CD14-positive monocyte (primary cell): ENCODE data around the gene TCEAL4. TPM values are rescaled to one million over a fixed set of nuclear protein-coding genes. Genes with fewer than 3 reads are reported as not detected.

Source experiments
- DNase-seq, 3 donors: peaks; one replicate each; pipeline ENCODE4 v3.0.0-alpha.2; 2011 to 2022
- H2AFZ ChIP-seq: 2 replicates; pipeline ENCODE4 v1.6.0; 2012; ENCODE audit warnings: mild to moderate bottlenecking, low read depth, low read length, inconsistent platforms; ENCODE audit not compliant: insufficient read depth, poor library complexity, severe bottlenecking
- H3K27ac ChIP-seq, 2 donors: 1 replicate in 1 of 2; 2 replicates in 1 of 2; pipeline ENCODE4 v1.5.1; 2012 to 2013; ENCODE audit warnings: low read length in 2 of 2, control low read depth in 1 of 2, inconsistent platforms in 1 of 2, low read depth in 1 of 2, mild to moderate bottlenecking in 1 of 2
- H3K27me3 ChIP-seq, 2 donors: one replicate each; pipeline versions ENCODE4 v1.6.0 to v1.6.1; 2011 to 2013; ENCODE audit warnings: low read length in 2 of 2; ENCODE audit not compliant: control insufficient read depth in 2 of 2, insufficient read depth in 2 of 2
- H3K36me3 ChIP-seq, 2 donors: replicated peaks in 1 of 2; 1 replicate in 1 of 2; 2 replicates in 1 of 2; pipeline versions ENCODE4 v1.5.1 to v1.6.1; 2012 to 2013; ENCODE audit warnings: low read length in 2 of 2, control low read depth in 1 of 2, inconsistent platforms in 1 of 2, mild to moderate bottlenecking in 1 of 2; ENCODE audit not compliant: insufficient read depth in 2 of 2, control insufficient read depth in 1 of 2
- H3K4me1 ChIP-seq, 2 donors: 1 replicate in 1 of 2; 2 replicates in 1 of 2; pipeline versions ENCODE4 v1.5.1 to v1.6.1; 2012 to 2013; ENCODE audit warnings: low read length in 2 of 2, control low read depth in 1 of 2, inconsistent platforms in 1 of 2, mild to moderate bottlenecking in 1 of 2, moderate library complexity in 1 of 2; ENCODE audit not compliant: insufficient read depth in 2 of 2, control insufficient read depth in 1 of 2
- H3K4me2 ChIP-seq: replicated peaks from 2 replicates; pipeline ENCODE3; 2012; ENCODE audit warnings: low read length, moderate library complexity, mild to moderate bottlenecking; ENCODE audit not compliant: poor library complexity, severe bottlenecking; ENCODE audit errors: extremely low read depth
- H3K4me3 ChIP-seq, 3 experiments: fragments of 200-600 bp in 1 of 3; sonication (generic) in 1 of 3; replicated peaks in 1 of 3; 1 replicate in 2 of 3; 2 replicates in 1 of 3; pipeline ENCODE4 v1.5.1; 2011 to 2013; ENCODE audit warnings: low read length in 3 of 3, mild to moderate bottlenecking in 3 of 3, control low read depth in 2 of 3, low read depth in 2 of 3, inconsistent platforms in 1 of 3, moderate library complexity in 1 of 3
- H3K79me2 ChIP-seq: 2 replicates; pipeline ENCODE4 v1.6.0; 2012; ENCODE audit warnings: mild to moderate bottlenecking, control low read depth, inconsistent platforms, low read length, moderate library complexity; ENCODE audit not compliant: insufficient read depth
- H3K9ac ChIP-seq: 2 replicates; pipeline ENCODE4 v1.6.0; 2017; ENCODE audit warnings: low read length, mild to moderate bottlenecking; ENCODE audit not compliant: insufficient read depth, poor library complexity, severe bottlenecking
- H3K9me3 ChIP-seq, 2 donors: replicated peaks in 1 of 2; 1 replicate in 1 of 2; 2 replicates in 1 of 2; pipeline versions ENCODE4 v1.5.1 to v1.6.1; 2012 to 2013; ENCODE audit warnings: low read length in 2 of 2, control low read depth in 1 of 2; ENCODE audit not compliant: control insufficient read depth in 1 of 2, insufficient read depth in 1 of 2
- H4K20me1 ChIP-seq: 2 replicates; pipeline ENCODE4 v1.6.0; 2012; ENCODE audit warnings: mild to moderate bottlenecking, low read length, control low read depth, moderate library complexity; ENCODE audit not compliant: insufficient read depth
- H3K27ac Mint-ChIP-seq, 7 donors: one replicate each; pipeline ENCODE4 v1.8.0; 2020; ENCODE audit warnings: mild to moderate bottlenecking in 7 of 7, mixed read lengths in 7 of 7, moderate library complexity in 6 of 7, inconsistent platforms in 2 of 7
- H3K27me3 Mint-ChIP-seq, 3 donors: one replicate each; pipeline ENCODE4 v1.8.0; 2021 to 2022; ENCODE audit warnings: low read depth in 3 of 3, mild to moderate bottlenecking in 3 of 3, mixed read lengths in 3 of 3, moderate library complexity in 3 of 3, inconsistent platforms in 1 of 3
- H3K36me3 Mint-ChIP-seq, 2 donors: one replicate each; pipeline ENCODE4 v1.8.0; 2020; ENCODE audit warnings: mixed read lengths in 2 of 2, inconsistent platforms in 1 of 2, mild to moderate bottlenecking in 1 of 2
- H3K4me1 Mint-ChIP-seq: one replicate; pipeline ENCODE4 v1.8.0; 2020; ENCODE audit warnings: mild to moderate bottlenecking, mixed read lengths
- H3K4me3 Mint-ChIP-seq, 2 donors: one replicate each; pipeline ENCODE4 v1.8.0; 2020; ENCODE audit warnings: mild to moderate bottlenecking in 2 of 2, mixed read lengths in 2 of 2, moderate library complexity in 1 of 2
- H3K9me3 Mint-ChIP-seq, 7 donors: one replicate each; pipeline ENCODE4 v1.8.0; 2020 to 2022; ENCODE audit warnings: mixed read lengths in 7 of 7, mild to moderate bottlenecking in 6 of 7, moderate library complexity in 6 of 7, inconsistent platforms in 2 of 7
- CTCF ChIP-seq: fragments of 200-600 bp; IDR thresholded peaks from one replicate; pipeline ENCODE4 v1.8.0; 2022; ENCODE audit warnings: antibody characterized with exemption, mild to moderate bottlenecking
- WGBS: methylation state at CpG from one replicate; pipeline ENCODE4 v1.1.5; 2013; ENCODE audit warnings: missing lambda C conversion rate; ENCODE audit not compliant: insufficient coverage; 5-methylcytosine and 5-hydroxymethylcytosine counted together
- intact Hi-C, 2 donors: fragments of 100-400 bp; cut with micrococcal nuclease; formaldehyde crosslinking; loops; one replicate each; pipeline versions ENCODE4 v1.15.0 to v1.15.1; 2023
- polyA minus RNA-seq: library from RNA; depleted of rRNA, polyadenylated mRNA; stranded (reverse); fragments of >200 nt; gene quantifications from 2 replicates; pipeline ENCODE4 v1.2.3, GENCODE V29; 2012
- polyA plus RNA-seq, 3 donors: library from polyadenylated mRNA; depleted of rRNA in 1 of 3; unstranded in 2 of 3; stranded (reverse) in 1 of 3; fragments of 300-500 nt in 2 of 3; fragments of >200 nt in 1 of 3; fragmentation: Illumina TruSeq in 2 of 3; gene quantifications; 1 replicate in 2 of 3; 2 replicates in 1 of 3; pipeline ENCODE4 v1.2.3, GENCODE V29; 2012 to 2021
- total RNA-seq, 12 experiments: library from RNA in 1 of 12; stranded (reverse) in 1 of 12; fragments of 120-200 nt in 1 of 12; gene quantifications; one replicate each; pipeline ENCODE4 v1.2.4 and lab custom pipeline; 2013 to 2026; ENCODE audit warnings: mixed read lengths in 6 of 12, inconsistent platforms in 1 of 12

The TCEAL4 gene
- total RNA-seq (2013): 12.2 TPM
- 10 to 100 TPM in 1 of 3 donors, 1 to 10 TPM in 2; 3.0 to 10.7 (median 8.5) TPM for polyA plus RNA-seq
- polyA minus RNA-seq: 1.4 and 2.2 TPM in 2 replicates
- total RNA-seq (lab: John Stamatoyannopoulos, UW): 0.59 to 8.1 (median 5.9) reads per million in 11 experiments

DNA sequence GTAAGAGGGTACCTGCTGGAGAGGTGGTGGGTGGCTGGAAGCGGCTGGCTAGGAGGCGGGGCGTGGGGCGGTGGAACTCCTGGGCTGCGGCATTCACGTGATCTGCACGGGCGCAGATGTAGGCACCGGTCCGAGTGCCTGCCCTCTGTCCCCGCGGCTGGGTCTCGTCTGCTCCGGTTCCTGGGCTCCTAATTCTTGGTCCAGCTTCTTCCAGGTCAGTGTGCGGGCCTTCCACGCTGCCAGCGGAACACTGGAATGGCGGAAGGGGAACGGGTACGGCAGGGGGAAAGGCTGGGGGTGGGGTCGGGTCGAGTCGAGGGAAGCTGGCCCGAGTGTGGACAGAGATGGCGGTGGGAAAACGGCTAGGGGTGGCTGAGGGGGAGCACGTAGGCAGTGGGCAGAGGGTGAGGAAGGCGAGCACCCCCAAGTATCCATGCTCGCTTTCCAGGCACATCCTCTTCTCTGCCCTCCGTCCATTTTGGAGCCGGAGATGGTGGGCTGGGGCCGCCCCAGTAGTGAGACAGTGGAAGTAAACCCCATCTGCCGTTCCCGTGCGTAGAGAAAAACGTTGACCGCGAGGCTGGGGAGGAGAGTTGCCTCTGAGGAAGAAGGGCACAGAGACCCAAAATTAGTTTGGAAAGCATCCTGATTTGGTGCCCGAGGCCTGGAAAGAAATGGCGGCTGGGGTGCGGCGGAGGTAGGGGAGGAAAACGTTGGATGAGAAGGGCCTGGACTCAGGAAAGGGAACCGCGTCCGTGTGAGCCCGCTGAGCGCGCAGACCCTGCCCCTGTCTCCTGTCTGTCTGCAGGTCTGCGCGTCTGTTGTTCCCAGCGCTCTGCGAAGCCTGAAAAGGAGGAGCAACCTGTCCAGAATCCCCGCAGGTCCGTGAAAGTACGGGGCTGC lies at the start of gene TCEAL4:
Gene TCEAL4 (plus strand): TSS at position 105 of the 903 bp plus-strand sequence. CDS start 1,161 bp downstream, outside the sequence.
- no peaks in the 10 kb centered on the region for H3K36me3 Mint-ChIP-seq
- WGBS: 0% methylated on average over 21 of the region's 56 CpGs
- intact Hi-C loops: no loop called here

More for the DNA sequence above, at the start of gene TCEAL4:
- Histone ChIP-seq H4K20me1 (no peaks in the 10 kb centered on the region), H3K27me3 (no peaks in the 10 kb centered on the region), H3K4me1 (peaks cover 5 to 6% of the 10 kb centered on the region in 2 donors), H2AFZ (peak within 1 kb of the TSS; percentile 83), H3K4me2 (peak within 1 kb of the TSS; percentile 66), H3K27ac (no peak within 1 kb of the TSS), H3K9me3 (no peaks in the 10 kb centered on the region), H3K79me2 (no peaks in the 10 kb centered on the region), H3K36me3 (no peaks in the 10 kb centered on the region), H3K9ac (peak within 1 kb of the TSS; percentile 59), H3K4me3 (peak within 1 kb of the TSS; percentile 71 to 76 (median 73))
- peak in 2 of 3 donors; percentile 5 to 7 for DNase-seq
- Mint-ChIP-seq H3K9me3 (peaks cover 0 to 4% (median 0%) of the 10 kb centered on the region in 7 donors), H3K27ac (peak within 1 kb of the TSS; percentile 19 to 67 (median 43)), H3K27me3 (peaks cover 0 to 3% (median under 1%) of the 10 kb centered on the region in 3 donors), H3K4me1 (peaks cover 8% of the 10 kb centered on the region), H3K4me3 (peak within 1 kb of the TSS; percentile 93 to 95)
- no peak for TF ChIP-seq CTCF
